KMS-11 (cell line): Measurements from ENCODE around the gene PDIA4.

Experiments used
- H2AFZ ChIP-seq: fragments of 200-600 bp; sonication (generic); 2 replicates; pipeline ENCODE4 v1.6.1; 2016; ENCODE audit warnings: antibody characterized with exemption, mixed run types, low read depth
- H3K27ac ChIP-seq: fragments of 200-600 bp; sonication (generic); 2 replicates; pipeline ENCODE4 v1.6.1; 2016; ENCODE audit warnings: mild to moderate bottlenecking, mixed run types
- H3K27me3 ChIP-seq: fragments of 200-600 bp; sonication (generic); 2 replicates; pipeline ENCODE4 v1.6.1; 2017; ENCODE audit warnings: mild to moderate bottlenecking, low read depth, mixed run types, moderate library complexity; ENCODE audit not compliant: insufficient read depth
- H3K36me3 ChIP-seq: fragments of 200-600 bp; sonication (generic); 2 replicates; pipeline ENCODE4 v1.6.1; 2017; ENCODE audit warnings: mild to moderate bottlenecking, mixed run types; ENCODE audit not compliant: insufficient read depth
- H3K4me1 ChIP-seq: fragments of 200-600 bp; sonication (generic); 2 replicates; pipeline ENCODE4 v1.6.1; 2016; ENCODE audit warnings: mild to moderate bottlenecking, low read depth, mixed run types; ENCODE audit not compliant: poor library complexity, severe bottlenecking
- H3K4me2 ChIP-seq: fragments of 200-600 bp; sonication (generic); 2 replicates; pipeline ENCODE4 v1.7.0; 2016; ENCODE audit warnings: mild to moderate bottlenecking, mixed run types
- H3K4me3 ChIP-seq: fragments of 200-600 bp; sonication (generic); IDR thresholded peaks from 2 replicates; pipeline ENCODE4 v1.6.1; 2017; ENCODE audit warnings: low read depth, low read length, mixed read lengths; ENCODE audit not compliant: insufficient read depth
- H3K79me2 ChIP-seq: fragments of 200-600 bp; sonication (generic); 2 replicates; pipeline ENCODE4 v1.6.1; 2016; ENCODE audit warnings: low read depth, mixed run types; ENCODE audit not compliant: insufficient read depth
- H3K9ac ChIP-seq: fragments of 200-600 bp; sonication (generic); 2 replicates; pipeline ENCODE4 v1.6.1; 2016; ENCODE audit warnings: mild to moderate bottlenecking, mixed run types
- H4K20me1 ChIP-seq: fragments of 200-600 bp; sonication (generic); 2 replicates; pipeline ENCODE4 v1.6.1; 2016; ENCODE audit warnings: mild to moderate bottlenecking, mixed run types; ENCODE audit not compliant: insufficient read depth
- CTCF ChIP-seq: fragments of 200-600 bp; sonication (generic); conservative IDR thresholded peaks from 2 replicates; pipeline ENCODE4 v1.6.1; 2017; ENCODE audit warnings: low read depth, mild to moderate bottlenecking, antibody characterized with exemption, low read length, moderate library complexity, mixed read lengths

PDIA4 gene

GRCh38 chr7:149009527-149009926 is 18.8 kb downstream of the PDIA4 start:
- no peak for TF ChIP-seq CTCF
- H3K4me3 ChIP-seq: no peak overlapping the region
- H4K20me1 ChIP-seq: peaks cover 6% of the 10 kb centered on the region; the same call in 1 of the 2 replicates
- no peak overlapping the region for H3K27ac ChIP-seq
- no peaks in the 10 kb centered on the region; the same call in 1 of the 2 replicates for H3K79me2 ChIP-seq
- H3K36me3 ChIP-seq: peaks cover 36% of the 10 kb centered on the region; the same call in 1 of the 2 replicates
- no peak overlapping the region for H3K9ac ChIP-seq
- no peak overlapping the region for H3K4me2 ChIP-seq
- no peak overlapping the region for H2AFZ ChIP-seq
- no peaks in the 10 kb centered on the region for H3K27me3 ChIP-seq
- H3K4me1 ChIP-seq: no peaks in the 10 kb centered on the region

GRCh38 chr7:149007611-149008010 is 20.7 kb downstream of the PDIA4 start:
- Histone ChIP-seq H3K27ac (no peak overlapping the region), H3K36me3 (peaks cover 51% of the 10 kb centered on the region; the same call in 1 of the 2 replicates), H3K4me1 (no peaks in the 10 kb centered on the region), H2AFZ (no peak overlapping the region), H3K79me2 (no peaks in the 10 kb centered on the region; the same call in 1 of the 2 replicates), H3K9ac (no peak overlapping the region), H3K4me2 (no peak overlapping the region), H3K27me3 (no peaks in the 10 kb centered on the region), H4K20me1 (peaks cover 6% of the 10 kb centered on the region; the same call in 1 of the 2 replicates), H3K4me3 (no peak overlapping the region)
- TF ChIP-seq CTCF: peak; percentile 35; the same call in 1 of the 2 replicates

- H3K4me2 ChIP-seq: no peak overlapping the region
- H3K79me2 ChIP-seq: no peaks in the 10 kb centered on the region; the same call in 1 of the 2 replicates
- H4K20me1 ChIP-seq: peaks cover 6% of the 10 kb centered on the region; the same call in 1 of the 2 replicates
- no peak for TF ChIP-seq CTCF
- no peak overlapping the region for H3K4me3 ChIP-seq
- no peaks in the 10 kb centered on the region for H3K27me3 ChIP-seq
- H3K36me3 ChIP-seq: peaks cover 51% of the 10 kb centered on the region; the same call in 1 of the 2 replicates
- H2AFZ ChIP-seq: no peak overlapping the region
- no peak overlapping the region for H3K9ac ChIP-seq
- no peaks in the 10 kb centered on the region for H3K4me1 ChIP-seq
- H3K27ac ChIP-seq: no peak overlapping the region
These were observed 21.2 kb downstream of the PDIA4 start for GRCh38 chr7:149007146-149007545.

DNA sequence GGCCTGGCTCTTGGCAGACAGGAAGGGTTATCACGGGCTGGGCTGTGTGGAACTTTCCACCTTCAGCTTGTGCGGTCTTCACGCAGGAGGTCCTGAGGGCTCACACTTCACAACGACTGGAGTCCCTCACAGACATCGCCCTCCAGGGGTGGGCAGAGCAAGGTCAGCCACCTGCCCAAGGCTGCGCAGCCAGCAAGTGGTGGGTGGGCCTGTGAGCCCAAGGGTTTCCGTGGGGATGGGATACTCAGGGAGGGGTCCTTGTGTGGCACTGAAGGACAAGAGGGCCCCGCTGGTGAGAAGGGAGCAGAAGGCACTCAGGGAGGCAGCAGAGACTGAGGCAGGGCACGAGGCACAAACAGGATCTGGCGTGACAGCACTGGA is 22.0 kb downstream of the PDIA4 start:
- H3K4me3 ChIP-seq: no peak overlapping the region
- no peaks in the 10 kb centered on the region; the same call in 1 of the 2 replicates for H3K79me2 ChIP-seq
- no peak overlapping the region for H3K9ac ChIP-seq
- H3K27me3 ChIP-seq: no peaks in the 10 kb centered on the region
- no peak overlapping the region for H3K4me2 ChIP-seq
- no peak overlapping the region for H3K27ac ChIP-seq
- H2AFZ ChIP-seq: no peak overlapping the region
- peaks cover 51% of the 10 kb centered on the region; the same call in 1 of the 2 replicates for H3K36me3 ChIP-seq
- peaks cover 6% of the 10 kb centered on the region; the same call in 1 of the 2 replicates for H4K20me1 ChIP-seq
- no peak for TF ChIP-seq CTCF
- H3K4me1 ChIP-seq: no peaks in the 10 kb centered on the region
